Loucy (cell line): ENCODE measurements around the gene ATG2A.

Source experiments
- EZH2phosphoT487 ChIP-seq: fragments of 200-600 bp; IDR thresholded peaks from 2 replicates; pipeline ENCODE4 v1.6.1; 2018; ENCODE audit warnings: antibody characterized with exemption, mild to moderate bottlenecking, moderate library complexity, borderline replicate concordance
- TF ChIP-seq, protein P1 (sequence below): fragments of 200-600 bp; sonication (generic); conservative IDR thresholded peaks from 2 replicates; pipeline ENCODE4 v1.5.1; 2014; ENCODE audit warnings: mild to moderate bottlenecking, antibody characterized with exemption, low read length

DNA sequence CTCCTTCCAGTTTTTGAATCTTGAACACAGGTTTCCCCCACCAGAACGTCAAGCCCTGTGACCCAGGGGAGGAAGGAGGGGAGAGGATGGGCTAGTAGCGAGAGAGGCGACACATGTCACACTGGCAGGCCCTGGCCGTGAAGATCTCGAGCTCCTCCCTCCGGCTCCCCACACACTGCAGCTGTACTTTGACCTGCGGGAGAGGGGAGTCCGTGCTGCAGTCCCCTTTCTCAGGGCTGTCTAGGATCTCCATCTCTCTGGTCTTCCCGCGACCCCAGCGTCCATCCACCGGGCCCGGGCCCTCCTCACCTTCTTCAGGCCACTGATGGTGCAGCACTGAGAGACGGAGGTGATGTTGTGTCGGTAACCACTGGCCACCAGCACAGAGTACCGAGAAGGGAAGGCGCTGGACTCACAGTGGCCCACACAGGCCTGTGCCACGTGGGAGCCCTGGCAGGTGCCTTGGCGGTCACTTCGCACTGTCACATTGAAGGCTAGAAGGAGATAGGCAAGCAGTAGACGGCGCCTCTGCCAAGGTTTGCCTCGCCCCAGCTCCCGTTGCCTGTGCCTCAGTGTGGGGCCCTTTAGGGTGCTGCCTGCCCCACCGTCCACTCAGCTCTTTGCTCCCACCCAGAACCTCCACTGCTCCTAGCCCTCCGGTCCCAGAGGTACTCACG is 17.8 kb upstream of the ATG2A start:
- TF ChIP-seq EZH2phosphoT487 = no peak
- TF ChIP-seq, protein P1, sequence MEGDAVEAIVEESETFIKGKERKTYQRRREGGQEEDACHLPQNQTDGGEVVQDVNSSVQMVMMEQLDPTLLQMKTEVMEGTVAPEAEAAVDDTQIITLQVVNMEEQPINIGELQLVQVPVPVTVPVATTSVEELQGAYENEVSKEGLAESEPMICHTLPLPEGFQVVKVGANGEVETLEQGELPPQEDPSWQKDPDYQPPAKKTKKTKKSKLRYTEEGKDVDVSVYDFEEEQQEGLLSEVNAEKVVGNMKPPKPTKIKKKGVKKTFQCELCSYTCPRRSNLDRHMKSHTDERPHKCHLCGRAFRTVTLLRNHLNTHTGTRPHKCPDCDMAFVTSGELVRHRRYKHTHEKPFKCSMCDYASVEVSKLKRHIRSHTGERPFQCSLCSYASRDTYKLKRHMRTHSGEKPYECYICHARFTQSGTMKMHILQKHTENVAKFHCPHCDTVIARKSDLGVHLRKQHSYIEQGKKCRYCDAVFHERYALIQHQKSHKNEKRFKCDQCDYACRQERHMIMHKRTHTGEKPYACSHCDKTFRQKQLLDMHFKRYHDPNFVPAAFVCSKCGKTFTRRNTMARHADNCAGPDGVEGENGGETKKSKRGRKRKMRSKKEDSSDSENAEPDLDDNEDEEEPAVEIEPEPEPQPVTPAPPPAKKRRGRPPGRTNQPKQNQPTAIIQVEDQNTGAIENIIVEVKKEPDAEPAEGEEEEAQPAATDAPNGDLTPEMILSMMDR = no peak
